Stimulated activated CD4-positive, alpha-beta T cell treated with anti-CD3 and anti-CD28 coated beads, TNF-alpha, amount 100 ng/mL, for 24 hours (primary cell): ENCODE results near the gene TNNC2.

Source experiments
- DNase-seq, 3 experiments: peaks; one replicate each; pipeline ENCODE4 v3.0.0-alpha.2; 2020; ENCODE audit warnings: low read depth in 3 of 3

Gene TNNC2

DNA sequence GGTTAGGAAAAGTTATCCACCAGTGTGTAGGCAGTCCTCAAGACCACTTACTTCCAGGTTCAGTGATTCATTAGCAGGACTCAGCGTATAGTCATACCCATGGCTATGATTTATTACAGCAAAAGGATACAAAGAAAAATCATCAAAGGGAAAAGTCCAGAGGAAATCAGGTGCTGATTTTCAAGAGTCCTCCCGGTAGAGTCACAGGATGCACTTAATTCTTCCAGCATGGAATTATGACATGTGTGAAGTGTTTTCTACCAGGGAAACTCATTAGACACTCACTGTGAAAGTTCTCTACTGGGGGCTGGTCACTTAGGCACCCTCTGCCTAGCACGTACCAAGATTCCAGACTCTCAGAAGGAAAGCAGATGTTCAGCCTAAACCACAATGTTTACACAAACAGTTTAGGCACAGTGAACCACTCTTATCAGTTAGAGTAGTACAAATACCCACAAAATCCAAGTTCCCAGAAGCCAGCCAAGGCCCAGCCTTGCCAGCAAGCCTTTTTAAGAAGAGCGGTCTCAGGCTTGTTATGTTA, 45.7 kb downstream of the TNNC2 start:
- no peak for DNase-seq

DNA sequence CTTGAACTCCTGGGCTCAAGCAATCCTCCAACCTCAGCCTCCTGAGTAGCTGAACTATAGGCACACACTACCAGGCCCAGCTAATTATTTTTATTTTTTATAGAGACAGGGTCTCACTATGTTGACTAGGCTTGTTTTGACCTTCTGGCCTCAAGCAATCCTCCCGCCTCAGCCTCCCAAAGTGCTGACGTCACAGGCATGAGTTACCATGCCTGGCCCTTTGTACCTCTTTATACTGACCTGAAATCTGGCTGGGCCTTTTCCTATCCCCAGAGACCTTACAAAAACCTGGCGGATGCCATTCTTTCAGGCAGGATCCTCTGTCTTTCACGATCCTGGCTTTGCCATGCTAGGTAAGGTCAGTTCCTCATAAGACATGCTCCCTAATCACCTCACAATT, 47.0 kb downstream of the TNNC2 start:
- DNase-seq = no peak

DNA sequence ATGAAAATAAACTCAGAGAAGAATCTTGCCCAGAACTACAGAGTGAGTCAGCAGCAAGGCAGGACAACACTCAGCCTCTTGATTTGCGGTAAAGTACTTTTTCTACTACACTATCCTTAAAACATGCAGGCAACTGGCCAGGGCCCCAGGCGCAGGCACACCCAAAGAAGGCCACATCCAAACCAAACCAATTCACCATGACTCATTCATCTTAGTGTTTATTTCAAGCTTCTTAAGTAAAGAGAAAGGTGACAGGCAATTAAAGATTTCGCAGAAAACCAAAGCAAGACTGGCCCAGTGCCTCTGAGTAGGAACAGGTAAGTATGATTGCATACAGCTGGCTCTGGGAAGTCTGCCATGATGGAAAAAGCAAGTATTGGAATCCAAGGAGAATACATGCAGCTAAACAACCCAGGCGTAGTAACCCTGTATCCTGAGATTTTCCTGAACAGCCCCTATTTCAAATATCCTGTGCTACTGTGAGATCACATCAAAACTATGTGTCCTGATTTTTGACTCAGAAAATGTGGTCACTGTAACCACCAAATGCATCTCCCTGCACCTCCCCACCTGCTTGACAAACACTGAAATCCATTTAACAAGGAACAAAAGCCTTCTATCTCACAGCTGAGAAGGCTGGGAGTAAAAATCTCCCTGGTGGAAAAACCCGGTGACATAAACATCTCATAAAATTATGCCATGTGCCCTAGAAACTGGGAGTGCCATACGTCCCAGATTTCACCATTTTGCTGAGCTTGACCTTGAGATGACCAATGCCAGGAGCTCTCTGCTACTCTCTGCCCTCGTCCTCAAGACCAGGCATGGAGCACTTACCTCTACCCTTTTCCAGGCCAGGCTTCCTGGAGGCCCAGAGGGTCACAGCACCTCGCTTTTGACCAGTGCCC, 47.8 kb downstream of the TNNC2 start:
- no peak for DNase-seq

DNA sequence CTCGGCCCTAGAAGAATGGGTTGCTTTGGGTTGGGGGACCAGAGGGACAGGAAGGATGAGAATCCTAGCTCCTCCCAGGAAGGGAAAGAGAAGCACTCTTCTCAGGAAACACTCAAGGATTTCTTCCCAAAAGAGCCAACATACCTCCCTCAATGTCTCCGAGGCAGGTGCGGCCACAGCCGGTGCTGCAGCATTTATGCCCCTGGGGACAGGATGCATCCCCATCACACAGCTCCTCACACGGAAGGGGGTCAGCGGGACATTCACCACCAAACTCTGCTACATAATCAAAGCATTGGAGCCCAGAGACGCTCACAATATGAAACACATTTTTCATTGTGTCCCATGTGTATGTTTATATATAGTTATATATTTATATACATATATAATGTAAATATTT, 50.2 kb downstream of the TNNC2 start:
- DNase-seq = no peak

DNA sequence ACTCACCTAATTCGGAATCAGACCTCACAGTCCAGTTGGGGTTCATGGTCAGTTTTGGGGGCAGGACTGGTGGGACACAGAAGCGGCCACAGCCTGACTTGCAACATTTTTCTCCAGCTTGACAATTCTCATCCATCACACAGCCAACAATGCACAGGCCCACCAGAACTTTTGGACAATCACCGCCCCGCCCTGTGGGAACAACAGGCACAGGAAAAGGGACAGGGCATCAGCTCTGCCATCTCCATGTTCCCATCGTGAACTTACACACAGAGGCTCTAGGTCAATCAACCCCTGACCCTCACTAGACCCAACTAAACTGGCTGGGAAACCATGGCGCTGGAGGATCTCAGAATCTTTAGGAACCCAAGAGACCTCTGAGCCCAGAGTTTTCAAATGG, 51.7 kb downstream of the TNNC2 start:
- DNase-seq = no peak

GRCh38 chr20:45774945-45775344, 52.2 kb downstream of the TNNC2 start:
- DNase-seq = no peak
